Amniotic epithelial cell (primary cell): ENCODE results near the gene ADAMTS17.

ENCODE experiments used
- DNase-seq: peaks from one replicate; pipeline ENCODE4 v3.0.0-alpha.2; 2010; ENCODE audit warnings: low read depth

ADAMTS17 gene

GRCh38 chr15:100221471-100222348, 120.1 kb downstream of the ADAMTS17 start:
- no peak for DNase-seq

DNA sequence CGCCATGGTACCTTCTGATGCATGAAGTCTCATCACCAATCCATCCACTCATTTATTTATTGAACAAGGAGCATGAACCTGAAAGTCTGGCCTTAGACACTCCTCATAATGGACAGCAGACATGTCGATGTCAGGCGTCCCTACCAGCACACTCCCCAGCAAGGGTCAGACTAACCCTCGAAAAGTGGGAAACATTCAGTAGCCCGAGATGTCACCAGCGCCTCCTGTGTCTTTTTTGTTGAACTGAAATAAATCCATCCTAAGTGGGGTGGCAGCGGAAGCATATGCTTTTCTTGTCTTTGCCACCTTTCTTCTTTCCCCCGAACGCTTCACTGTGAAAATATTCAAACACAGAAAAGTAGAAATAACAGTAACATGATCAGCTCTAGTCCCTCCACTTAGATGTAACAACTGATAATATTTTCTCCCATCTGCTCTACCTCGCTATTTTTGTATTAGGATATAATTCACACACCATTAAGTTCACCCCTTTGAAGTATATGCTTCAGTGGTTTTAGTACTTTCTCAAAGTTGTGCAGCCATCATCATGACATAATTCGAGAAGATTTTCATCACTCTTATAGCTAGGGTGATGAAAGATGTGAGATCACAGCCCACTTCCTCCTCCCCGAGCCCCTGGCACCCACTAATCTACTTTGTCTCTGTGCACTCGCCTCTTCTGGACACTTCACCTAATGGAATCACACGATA, 121.6 kb downstream of the ADAMTS17 start:
- DNase-seq = no peak

GRCh38 chr15:100218434-100218833, 123.3 kb downstream of the ADAMTS17 start:
- DNase-seq = no peak

- DNase-seq = no peak
Measured at GRCh38 chr15:100216182-100216581, 125.6 kb downstream of the ADAMTS17 start.

GRCh38 chr15:100215843-100216169, 126.0 kb downstream of the ADAMTS17 start:
- no peak for DNase-seq

DNA sequence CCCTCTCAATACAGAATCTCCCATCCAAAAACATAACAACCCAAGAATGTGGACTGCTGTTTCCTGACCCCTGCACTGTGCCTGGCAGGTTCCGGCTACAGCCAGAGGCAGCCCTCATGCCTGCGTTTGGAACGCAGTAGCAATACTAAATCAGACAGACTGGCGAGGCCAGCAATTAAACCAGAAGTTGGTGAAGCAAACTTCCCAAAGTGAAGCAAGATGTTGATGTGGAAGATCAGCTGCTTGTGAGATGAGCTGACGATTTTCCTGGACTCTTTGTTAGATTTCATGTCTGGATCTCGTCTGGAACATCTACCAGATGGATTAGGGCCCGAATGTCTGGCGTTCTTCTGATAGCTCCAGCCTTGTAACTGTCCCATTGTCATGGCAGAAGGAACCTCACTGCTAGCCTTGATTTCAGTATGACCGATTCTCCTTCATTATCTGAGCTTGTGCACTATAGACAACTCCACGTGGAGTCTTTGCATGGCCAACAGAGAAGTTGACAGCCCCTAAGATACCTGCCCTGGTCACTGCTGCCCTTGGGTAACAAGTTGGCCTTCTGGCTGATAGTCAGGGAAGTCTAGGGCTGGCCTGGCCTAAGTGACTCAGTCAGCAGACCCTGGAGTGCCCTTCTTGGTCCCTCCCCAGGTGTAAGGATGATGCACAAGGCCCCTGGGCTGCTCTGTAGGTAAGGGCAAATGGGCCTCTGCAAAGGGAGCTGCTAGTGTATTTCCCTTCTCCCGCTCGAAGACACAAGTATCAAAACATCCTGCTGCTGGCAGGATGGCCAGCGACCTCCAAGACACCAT, 126.5 kb downstream of the ADAMTS17 start:
- DNase-seq = no peak

GRCh38 chr15:100211855-100212850, 129.6 kb downstream of the ADAMTS17 start:
- no peak for DNase-seq

DNA sequence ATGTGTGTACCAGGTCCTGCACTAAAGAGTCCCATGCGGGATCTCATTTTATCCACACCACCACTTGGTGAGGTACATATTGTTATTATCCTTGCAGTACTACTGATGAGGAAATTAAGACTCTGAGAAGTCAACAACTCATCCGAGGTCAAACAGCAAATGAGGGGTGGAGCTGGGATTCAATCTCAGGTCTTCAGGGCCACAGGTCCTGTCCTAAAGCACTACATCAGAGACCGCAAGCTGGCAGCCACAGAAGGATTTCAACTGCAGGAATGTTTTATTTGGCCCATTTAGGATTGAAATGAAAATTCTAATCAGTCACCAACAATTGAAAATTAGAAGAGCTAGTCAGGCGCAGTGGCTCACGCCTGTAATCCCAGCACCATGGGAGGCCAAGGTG, 131.4 kb downstream of the ADAMTS17 start:
- no peak for DNase-seq

DNA sequence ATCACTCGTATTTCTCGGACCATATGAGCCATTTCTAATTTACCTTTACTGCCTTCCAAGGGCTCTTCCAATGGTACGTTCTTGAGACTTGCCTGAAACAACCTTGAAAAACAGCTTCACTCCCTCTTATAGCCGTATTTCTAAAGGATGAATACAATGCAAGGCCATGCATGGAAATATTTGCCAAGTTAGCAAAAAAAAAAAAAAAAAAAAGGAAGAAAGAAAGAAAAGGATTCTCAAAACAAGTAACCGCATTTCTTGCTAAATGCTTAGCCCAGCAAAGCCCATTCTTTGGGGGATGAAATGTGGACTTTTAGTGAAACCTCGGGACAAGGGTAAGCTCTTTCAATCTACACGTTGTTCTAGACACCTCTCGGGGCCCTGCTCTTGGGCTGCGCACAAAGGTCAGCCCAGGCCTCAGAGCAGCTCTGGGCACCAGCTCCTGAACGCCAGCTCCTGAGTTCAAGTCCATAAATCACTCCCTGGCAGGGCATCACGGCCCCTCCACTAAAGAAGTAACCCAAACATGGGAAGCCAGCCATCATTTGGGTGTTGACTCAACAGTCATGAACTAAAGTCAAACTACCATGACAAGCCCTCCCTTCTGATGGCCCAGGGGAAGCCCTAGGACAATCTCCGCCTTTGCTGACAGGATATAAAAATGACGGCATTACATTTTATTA, 132.7 kb downstream of the ADAMTS17 start:
- DNase-seq = no peak

DNA sequence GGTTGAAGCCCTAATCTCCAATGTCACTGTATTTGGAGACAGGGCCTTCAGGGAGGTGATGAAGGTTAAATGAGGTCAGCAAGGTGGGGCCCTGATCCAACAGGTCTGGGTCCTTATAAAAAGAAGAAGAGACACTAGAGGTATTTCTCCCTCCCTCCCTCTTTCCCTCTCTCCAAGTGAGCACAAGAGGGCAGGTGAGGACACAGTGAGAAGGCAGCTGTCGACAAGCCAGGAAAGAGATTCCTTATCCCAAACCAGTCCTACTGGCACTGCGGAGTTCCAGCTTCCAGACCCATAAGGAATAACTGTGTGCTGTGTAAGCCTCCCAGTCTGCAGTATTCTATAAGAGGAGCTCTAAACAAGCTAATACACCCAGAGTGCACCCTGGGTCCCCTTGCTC, 134.7 kb downstream of the ADAMTS17 start:
- DNase-seq = no peak

DNA sequence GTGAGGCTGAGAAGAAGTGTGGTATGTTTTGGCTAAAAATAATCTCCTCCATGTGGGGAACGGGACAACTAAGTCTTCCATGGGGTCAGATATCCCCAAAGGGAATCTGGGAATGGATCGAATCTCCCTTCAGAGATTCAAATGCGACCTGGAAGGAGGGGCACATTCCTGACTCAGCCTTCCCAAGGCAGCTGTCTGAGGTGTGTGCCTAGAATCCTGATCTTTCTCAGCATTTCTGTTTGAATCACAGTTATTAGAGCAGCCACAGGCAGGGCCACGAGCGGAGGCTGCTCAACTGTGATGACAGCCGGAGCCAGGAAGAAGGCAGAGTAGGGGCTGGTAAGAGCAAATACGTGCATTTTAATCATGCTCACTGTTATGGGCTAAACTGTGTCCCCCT, 135.1 kb downstream of the ADAMTS17 start:
- no peak for DNase-seq

GRCh38 chr15:100205549-100206295, 136.1 kb downstream of the ADAMTS17 start:
- DNase-seq = no peak

- no peak for DNase-seq
Measured at GRCh38 chr15:100204771-100205170, 137.0 kb downstream of the ADAMTS17 start.

DNA sequence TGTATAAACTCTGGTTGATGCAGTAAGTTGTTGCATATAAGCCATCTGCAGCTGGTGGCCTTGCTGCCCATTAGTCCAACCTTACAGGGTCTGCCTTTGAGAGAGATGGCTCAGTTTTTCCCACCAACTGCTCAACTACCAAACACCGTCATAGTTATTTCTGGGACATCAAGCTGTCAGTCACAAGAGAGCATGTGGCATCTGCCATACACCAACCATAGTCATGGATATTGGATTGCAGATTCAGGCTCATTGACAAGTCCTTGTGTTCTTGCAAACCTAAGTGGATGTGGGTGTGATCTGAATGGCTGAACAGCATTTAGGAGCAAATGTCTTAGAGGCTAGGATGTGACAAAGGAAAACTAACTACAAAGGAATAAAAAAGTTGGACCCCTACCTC, 137.6 kb downstream of the ADAMTS17 start:
- DNase-seq = no peak

- DNase-seq = no peak
Measured at GRCh38 chr15:100202309-100202960, 139.3 kb downstream of the ADAMTS17 start.

- DNase-seq = no peak
Measured at GRCh38 chr15:100201376-100202280, 140.1 kb downstream of the ADAMTS17 start.

DNA sequence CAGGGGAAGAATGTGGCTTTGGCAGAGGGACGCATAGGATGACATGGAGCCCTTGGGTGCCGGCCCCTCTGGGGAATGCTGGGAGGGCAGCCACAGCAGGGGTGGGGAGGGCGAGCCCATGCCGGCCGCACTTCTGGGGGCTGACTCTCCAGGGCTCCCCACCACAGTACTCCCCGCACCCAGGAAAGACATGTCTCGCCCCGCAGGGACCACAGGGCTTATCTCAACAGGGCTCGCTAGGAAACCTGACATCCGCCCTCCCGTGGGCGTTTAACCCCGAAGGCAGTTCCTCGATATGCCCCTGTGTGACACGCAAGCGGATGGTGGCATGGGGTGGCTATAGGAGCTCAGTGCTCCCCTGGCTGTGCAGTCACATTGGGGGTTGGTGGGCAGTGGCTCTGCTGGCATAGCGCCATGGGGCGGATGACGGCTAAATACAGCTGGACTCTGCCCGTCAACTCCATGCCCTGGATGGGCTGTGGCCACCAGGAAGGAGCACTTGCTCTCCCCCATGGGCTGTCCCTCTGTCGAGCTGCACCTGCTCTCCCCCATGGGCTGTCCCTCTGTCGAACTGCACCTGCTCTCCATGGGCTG, 141.4 kb downstream of the ADAMTS17 start:
- no peak for DNase-seq

DNA sequence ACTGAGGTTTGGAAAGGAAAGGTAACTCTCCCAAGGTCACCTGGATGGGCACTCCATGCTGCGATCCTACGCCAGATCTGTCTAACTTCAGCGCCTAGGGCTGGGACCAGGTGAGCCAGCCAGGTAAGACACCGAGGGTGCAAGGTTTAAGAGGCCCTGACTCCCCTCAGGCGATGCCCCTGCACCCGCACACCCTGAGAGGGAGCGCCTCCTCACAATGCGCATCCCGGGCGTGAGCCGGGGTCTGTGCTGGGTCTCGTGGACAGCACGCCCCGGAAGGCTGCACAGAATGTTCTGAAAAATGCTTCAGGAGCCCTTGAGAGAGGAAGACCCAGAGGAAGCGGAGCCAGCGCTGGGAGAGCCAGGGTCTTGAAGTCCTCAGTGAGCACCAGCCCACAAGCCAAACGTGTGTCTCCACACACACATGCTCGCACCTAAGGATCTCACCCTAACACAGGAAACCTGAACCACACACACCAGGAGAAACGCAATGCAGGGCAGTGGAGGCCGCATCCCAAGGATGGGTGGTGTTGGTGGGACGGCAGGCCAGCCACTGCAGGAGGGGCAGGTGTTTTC, 142.0 kb downstream of the ADAMTS17 start:
- DNase-seq = no peak
